Spleen (tissue), 3 donors: ENCODE measurements around the gene LPP.

Source experiments
- POLR2A ChIP-seq, 3 donors: fragments of 450-650 bp; IDR thresholded peaks; one replicate each; pipeline ENCODE4 v1.5.1; 2017; ENCODE audit warnings: antibody characterized with exemption in 3 of 3, mild to moderate bottlenecking in 1 of 3
- POLR2AphosphoS5 ChIP-seq, 3 donors: sonication (generic); formaldehyde crosslinking; IDR thresholded peaks; one replicate each; pipeline ENCODE4 v1.5.1; 2017; ENCODE audit warnings: antibody characterized with exemption in 3 of 3

- TF ChIP-seq POLR2AphosphoS5 (IDR thresholded peaks at IDR 0.05), result no peak
- TF ChIP-seq POLR2A (IDR thresholded peaks at IDR 0.05), result no peak
These were observed 473.7 kb downstream of the LPP start for GRCh38 chr3:188627652-188628051.
